GM18909 (cell line): ENCODE results near the gene ATG101.
"Not testable (repeated sequence)": the region's sequence is repeated elsewhere in the genome, so short reads cannot be mapped to it uniquely, and the experiment has no call there.

Experiments used
- ATAC-seq: cut with Tn5 transposase; IDR thresholded peaks from one replicate; pipeline ENCODE4 v1.9.1; 2021; ENCODE audit warnings: mild to moderate bottlenecking; ENCODE audit not compliant: unreplicated experiment, poor library complexity

ATG101 gene

GRCh38 chr12:52091061-52091460 lies 21.3 kb downstream of the ATG101 start:
- ATAC-seq, result no peak

GRCh38 chr12:52091869-52092268 lies 22.1 kb downstream of the ATG101 start:
- no peak for ATAC-seq

GRCh38 chr12:52093346-52093745 lies 23.6 kb downstream of the ATG101 start:
- no peak for ATAC-seq

- ATAC-seq, result no peak
Observed at GRCh38 chr12:52096332-52097044, 26.7 kb downstream of the ATG101 start.

GRCh38 chr12:52097045-52097666 lies 27.4 kb downstream of the ATG101 start:
- ATAC-seq, result no peak

GRCh38 chr12:52104431-52105089 lies 34.8 kb downstream of the ATG101 start:
- ATAC-seq, result not testable (repeated sequence)

GRCh38 chr12:52116222-52117125 lies 46.7 kb downstream of the ATG101 start:
- ATAC-seq, result not testable (repeated sequence)

- ATAC-seq, result peak; percentile 21
Observed at GRCh38 chr12:52117806-52118475, 48.2 kb downstream of the ATG101 start.

- ATAC-seq, result no peak
Observed at GRCh38 chr12:52119398-52120254, 49.8 kb downstream of the ATG101 start.

- no peak for ATAC-seq
Observed at GRCh38 chr12:52120951-52121823, 51.4 kb downstream of the ATG101 start.

GRCh38 chr12:52121824-52122539 lies 52.2 kb downstream of the ATG101 start:
- no peak for ATAC-seq

- no peak for ATAC-seq
Observed at GRCh38 chr12:52122540-52122871, 52.7 kb downstream of the ATG101 start.

GRCh38 chr12:52122904-52123303 lies 53.1 kb downstream of the ATG101 start:
- no peak for ATAC-seq

GRCh38 chr12:52123487-52124186 lies 53.9 kb downstream of the ATG101 start:
- no peak for ATAC-seq

- ATAC-seq, result no peak
Observed at GRCh38 chr12:52125476-52125900, 55.7 kb downstream of the ATG101 start.

GRCh38 chr12:52126050-52126604 lies 56.3 kb downstream of the ATG101 start:
- ATAC-seq, result no peak
